Measurements from ENCODE around the gene PDE8B.

DNA sequence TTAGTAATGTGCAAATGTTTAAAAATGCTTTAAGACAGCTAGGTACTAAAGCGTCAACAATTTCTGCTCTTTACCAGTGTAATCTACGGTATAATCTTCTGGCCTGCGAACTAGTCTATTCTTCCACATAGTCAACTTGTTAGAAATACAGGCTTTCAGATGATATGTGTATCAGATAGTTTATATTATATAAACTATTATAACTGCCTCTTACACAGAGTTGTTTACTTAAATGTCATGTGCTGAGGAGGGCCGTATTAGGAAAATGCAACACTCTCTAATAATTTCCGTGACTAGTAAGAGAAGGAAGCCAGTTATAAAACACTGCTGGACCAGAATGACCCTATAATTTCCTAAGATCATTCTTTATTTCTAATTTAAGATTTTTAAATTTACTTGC lies 218.0 kb downstream of the PDE8B start:
- TF ChIP-seq, protein P1, sequence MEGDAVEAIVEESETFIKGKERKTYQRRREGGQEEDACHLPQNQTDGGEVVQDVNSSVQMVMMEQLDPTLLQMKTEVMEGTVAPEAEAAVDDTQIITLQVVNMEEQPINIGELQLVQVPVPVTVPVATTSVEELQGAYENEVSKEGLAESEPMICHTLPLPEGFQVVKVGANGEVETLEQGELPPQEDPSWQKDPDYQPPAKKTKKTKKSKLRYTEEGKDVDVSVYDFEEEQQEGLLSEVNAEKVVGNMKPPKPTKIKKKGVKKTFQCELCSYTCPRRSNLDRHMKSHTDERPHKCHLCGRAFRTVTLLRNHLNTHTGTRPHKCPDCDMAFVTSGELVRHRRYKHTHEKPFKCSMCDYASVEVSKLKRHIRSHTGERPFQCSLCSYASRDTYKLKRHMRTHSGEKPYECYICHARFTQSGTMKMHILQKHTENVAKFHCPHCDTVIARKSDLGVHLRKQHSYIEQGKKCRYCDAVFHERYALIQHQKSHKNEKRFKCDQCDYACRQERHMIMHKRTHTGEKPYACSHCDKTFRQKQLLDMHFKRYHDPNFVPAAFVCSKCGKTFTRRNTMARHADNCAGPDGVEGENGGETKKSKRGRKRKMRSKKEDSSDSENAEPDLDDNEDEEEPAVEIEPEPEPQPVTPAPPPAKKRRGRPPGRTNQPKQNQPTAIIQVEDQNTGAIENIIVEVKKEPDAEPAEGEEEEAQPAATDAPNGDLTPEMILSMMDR (IDR thresholded peaks at IDR 0.05; ENCODE audit: low read depth, low read length, missing input control): no peak
- TF ChIP-seq RAD21 (IDR thresholded peaks at IDR 0.05): no peak
- no peak for TF ChIP-seq SP1 (IDR thresholded peaks at IDR 0.05)
- no peak for TF ChIP-seq GABPA (IDR thresholded peaks at IDR 0.05 in 1 of 2, conservative IDR thresholded peaks at IDR 0.05 in 1 of 2)
- TF ChIP-seq, protein P2, sequence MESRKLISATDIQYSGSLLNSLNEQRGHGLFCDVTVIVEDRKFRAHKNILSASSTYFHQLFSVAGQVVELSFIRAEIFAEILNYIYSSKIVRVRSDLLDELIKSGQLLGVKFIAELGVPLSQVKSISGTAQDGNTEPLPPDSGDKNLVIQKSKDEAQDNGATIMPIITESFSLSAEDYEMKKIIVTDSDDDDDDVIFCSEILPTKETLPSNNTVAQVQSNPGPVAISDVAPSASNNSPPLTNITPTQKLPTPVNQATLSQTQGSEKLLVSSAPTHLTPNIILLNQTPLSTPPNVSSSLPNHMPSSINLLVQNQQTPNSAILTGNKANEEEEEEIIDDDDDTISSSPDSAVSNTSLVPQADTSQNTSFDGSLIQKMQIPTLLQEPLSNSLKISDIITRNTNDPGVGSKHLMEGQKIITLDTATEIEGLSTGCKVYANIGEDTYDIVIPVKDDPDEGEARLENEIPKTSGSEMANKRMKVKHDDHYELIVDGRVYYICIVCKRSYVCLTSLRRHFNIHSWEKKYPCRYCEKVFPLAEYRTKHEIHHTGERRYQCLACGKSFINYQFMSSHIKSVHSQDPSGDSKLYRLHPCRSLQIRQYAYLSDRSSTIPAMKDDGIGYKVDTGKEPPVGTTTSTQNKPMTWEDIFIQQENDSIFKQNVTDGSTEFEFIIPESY (IDR thresholded peaks at IDR 0.05): no peak
- no peak for TF ChIP-seq HNF4A (conservative IDR thresholded peaks at IDR 0.05)
- no peak for TF ChIP-seq YY1 (IDR thresholded peaks at IDR 0.05)
- no peak for TF ChIP-seq JUND (IDR thresholded peaks at IDR 0.05)
- no peak for TF ChIP-seq REST (IDR thresholded peaks at IDR 0.05)
- TF ChIP-seq RXRA (IDR thresholded peaks at IDR 0.05): no peak
- TF ChIP-seq ATF3 (IDR thresholded peaks at IDR 0.05): no peak
- TF ChIP-seq MAX (IDR thresholded peaks at IDR 0.05): no peak
- TF ChIP-seq EGR1 (IDR thresholded peaks at IDR 0.05; ENCODE audit: low read depth in 2 of 2): no peak
- no peak for TF ChIP-seq FOXA2 (IDR thresholded peaks at IDR 0.05)
